OCI-LY7 (cell line): ENCODE measurements around the gene NCOA3. TPM values are rescaled to one million over a fixed set of nuclear protein-coding genes. Genes with fewer than 3 reads are reported as not detected.

Source experiments
- BruUV-seq: library from RNA; stranded (reverse); fragments of 400-500 nt; replicated peaks from 2 replicates; lab custom pipeline; 2021; lab: Mats Ljungman, UMichigan
- CTCF ChIA-PET: fragments of 300-600 bp; sonication (Branson Sonifier 250); formaldehyde crosslinking; loops from one replicate; lab custom pipeline; 2022; ENCODE audit warnings: antibody characterized with exemption; ENCODE audit not compliant: unreplicated experiment; lab: Charles Lee
- POLR2A ChIA-PET: fragments of 300-600 bp; sonication (Branson Sonifier 250); formaldehyde crosslinking; loops from one replicate; lab custom pipeline; 2022; ENCODE audit warnings: antibody characterized with exemption; lab: Charles Lee
- DNase-seq: peaks from one replicate; pipeline ENCODE4 v3.0.0-alpha.2; 2015; ENCODE audit warnings: low spot score
- H2AFZ ChIP-seq: fragments of 200-600 bp; sonication (generic), shearing (Covaris generic); 2 replicates; pipeline ENCODE4 v1.6.1; 2014; ENCODE audit warnings: mild to moderate bottlenecking, antibody characterized with exemption, low read length, moderate library complexity
- H3K27ac ChIP-seq: fragments of 200-600 bp; sonication (generic); 2 replicates; pipeline ENCODE4 v1.5.1; 2014; ENCODE audit warnings: mixed run types, low read depth, mild to moderate bottlenecking, moderate library complexity, low read length, inconsistent platforms; ENCODE audit not compliant: poor library complexity, severe bottlenecking
- H3K36me3 ChIP-seq: fragments of 200-600 bp; sonication (generic); 2 replicates; pipeline ENCODE4 v1.6.1; 2014; ENCODE audit warnings: mild to moderate bottlenecking, antibody characterized with exemption, low read length, moderate library complexity, mixed read lengths; ENCODE audit not compliant: insufficient read depth
- H3K4me1 ChIP-seq: fragments of 200-600 bp; sonication (generic); 2 replicates; pipeline ENCODE4 v1.5.1; 2014; ENCODE audit warnings: mild to moderate bottlenecking, low read length; ENCODE audit not compliant: insufficient read depth, poor library complexity, severe bottlenecking
- H3K4me2 ChIP-seq: fragments of 200-600 bp; sonication (generic); 2 replicates; pipeline ENCODE4 v1.6.1; 2014; ENCODE audit warnings: mild to moderate bottlenecking, low read length
- H3K4me3 ChIP-seq: fragments of 200-600 bp; sonication (generic); 2 replicates; pipeline ENCODE4 v1.5.1; 2014; ENCODE audit warnings: mild to moderate bottlenecking, low read depth, low read length; ENCODE audit not compliant: poor library complexity, severe bottlenecking
- H3K79me2 ChIP-seq: fragments of 200-600 bp; sonication (generic); 2 replicates; pipeline ENCODE4 v1.6.1; 2016; ENCODE audit warnings: low read depth, mild to moderate bottlenecking, low read length, moderate library complexity, mixed read lengths; ENCODE audit not compliant: insufficient read depth
- H3K9me2 ChIP-seq: fragments of 200-600 bp; sonication (generic); 2 replicates; pipeline ENCODE4 v1.6.1; 2016; ENCODE audit warnings: mild to moderate bottlenecking, low read length, mixed read lengths; ENCODE audit not compliant: insufficient read depth
- H3K9me3 ChIP-seq: fragments of 200-600 bp; sonication (generic); 2 replicates; pipeline ENCODE4 v1.6.1; 2014; ENCODE audit warnings: mild to moderate bottlenecking, mixed run types, low read length, mixed read lengths
- H4K20me1 ChIP-seq: fragments of 200-600 bp; sonication (generic); 2 replicates; pipeline ENCODE4 v1.6.1; 2014; ENCODE audit warnings: mild to moderate bottlenecking, antibody characterized with exemption, low read length, moderate library complexity, mixed read lengths; ENCODE audit not compliant: insufficient read depth
- EZH2phosphoT487 ChIP-seq: fragments of 200-600 bp; sonication (generic); IDR thresholded peaks from 2 replicates; pipeline ENCODE4 v1.6.1; 2018; ENCODE audit warnings: low read depth, borderline replicate concordance, mild to moderate bottlenecking, mixed run types, antibody characterized with exemption, low read length, moderate library complexity, mixed read lengths
- intact Hi-C: fragments of 100-400 bp; cut with micrococcal nuclease; formaldehyde crosslinking; loops from one replicate; pipeline ENCODE4 v1.10.0; 2022; ENCODE audit not compliant: unreplicated experiment
- total RNA-seq, 2 experiments: library from RNA; depleted of rRNA in 1 of 2; stranded (reverse); fragments of >200 nt in 1 of 2; shearing (Covaris generic) in 1 of 2; gene quantifications; 2 replicates each; pipeline ENCODE4 v1.2.3, GENCODE V29; 2014 to 2022
- TF ChIP-seq, protein P1 (sequence below): fragments of 200-600 bp; sonication (generic); conservative IDR thresholded peaks from 2 replicates; pipeline ENCODE4 v1.5.1; 2014; ENCODE audit warnings: mild to moderate bottlenecking, antibody characterized with exemption, low read length, moderate library complexity, mixed read lengths

NCOA3 gene
- total RNA-seq, 2 experiments from 2014 or later, result 50.5 to 75.6 TPM

DNA sequence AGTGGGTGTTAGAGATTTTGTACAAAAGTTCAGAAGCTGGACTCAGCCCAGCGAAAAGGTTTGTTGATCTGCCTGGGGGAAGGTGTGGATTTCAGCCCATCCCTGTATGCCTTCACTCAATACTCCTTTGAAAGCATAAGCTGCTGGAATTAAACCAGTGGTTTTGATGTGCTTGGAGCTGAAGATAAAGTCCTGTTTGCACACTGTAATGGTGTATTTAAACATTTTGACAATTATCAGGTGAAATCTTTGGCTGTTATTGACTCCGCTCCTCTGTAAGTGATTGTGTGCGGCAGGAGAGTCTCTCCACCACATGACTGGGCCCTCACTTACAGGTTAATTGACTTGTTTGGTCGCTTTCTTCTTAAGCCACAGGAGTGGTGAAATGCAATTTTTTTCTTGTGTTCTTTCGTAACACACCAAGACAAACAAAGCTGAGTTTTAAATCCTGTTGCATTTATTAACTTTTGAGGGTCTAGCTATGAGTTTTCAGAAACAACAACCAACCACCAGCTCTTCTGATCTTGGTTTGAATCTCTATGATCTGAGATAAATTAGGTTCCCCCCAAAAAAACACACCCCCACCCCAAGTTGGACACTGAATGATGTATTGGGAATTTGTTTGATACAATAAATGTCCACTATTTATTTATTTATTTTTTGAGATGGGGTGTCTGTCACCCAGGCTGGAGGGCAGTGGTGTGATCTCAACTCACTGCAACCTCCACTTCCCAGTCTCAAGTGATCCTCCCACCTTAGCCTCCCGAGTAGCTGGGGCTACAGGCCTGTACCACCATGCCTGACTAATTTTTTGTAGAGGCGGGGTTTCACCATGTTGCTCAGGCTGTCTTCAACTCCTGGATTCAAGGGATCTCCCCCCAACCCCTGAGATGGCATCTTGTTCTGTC lies 46.3 kb upstream of the NCOA3 start:
- intact Hi-C loops, result no loop called here
- peak overlapping the region; percentile 50 for H3K4me2 ChIP-seq
- BruUV-seq, result no TSS peak

DNA sequence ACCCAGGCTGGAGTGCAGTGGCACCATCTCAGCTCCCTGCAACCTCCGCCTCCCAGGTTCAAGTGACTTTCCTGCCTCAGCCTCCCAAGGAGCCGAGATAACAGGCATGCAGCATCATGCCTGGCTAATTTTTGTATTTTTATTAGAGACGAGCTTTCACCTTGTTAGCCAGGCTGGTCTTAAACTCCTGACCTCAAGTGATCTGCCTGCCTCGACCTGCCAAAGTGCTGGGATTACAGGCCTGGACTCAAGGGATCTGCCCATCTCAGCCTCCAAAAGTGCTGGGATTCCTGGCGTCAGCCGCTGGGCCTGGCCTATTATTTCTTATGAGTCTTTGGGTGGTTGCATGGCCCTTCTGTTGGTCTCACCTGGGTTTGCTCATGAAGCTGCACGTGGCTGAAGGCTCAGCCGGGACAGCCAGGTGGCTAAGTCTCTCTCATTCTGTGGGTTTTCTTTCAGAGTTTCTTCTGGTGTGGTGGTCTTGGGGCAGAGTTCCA lies 45.6 kb upstream of the NCOA3 start:
- Histone ChIP-seq H3K36me3 (no peaks in the 10 kb centered on the region), H2AFZ (peak overlapping the region; percentile 6; the same call in 1 of the 2 replicates), H4K20me1 (no peaks in the 10 kb centered on the region), H3K27ac (no peak overlapping the region), H3K4me3 (no peak overlapping the region), H3K9me2 (no peaks in the 10 kb centered on the region), H3K4me1 (peaks cover 53% of the 10 kb centered on the region), H3K4me2 (no peak overlapping the region), H3K79me2 (no peaks in the 10 kb centered on the region), H3K9me3 (no peaks in the 10 kb centered on the region)
- DNase-seq, result no peak
- TF ChIP-seq, protein P1, sequence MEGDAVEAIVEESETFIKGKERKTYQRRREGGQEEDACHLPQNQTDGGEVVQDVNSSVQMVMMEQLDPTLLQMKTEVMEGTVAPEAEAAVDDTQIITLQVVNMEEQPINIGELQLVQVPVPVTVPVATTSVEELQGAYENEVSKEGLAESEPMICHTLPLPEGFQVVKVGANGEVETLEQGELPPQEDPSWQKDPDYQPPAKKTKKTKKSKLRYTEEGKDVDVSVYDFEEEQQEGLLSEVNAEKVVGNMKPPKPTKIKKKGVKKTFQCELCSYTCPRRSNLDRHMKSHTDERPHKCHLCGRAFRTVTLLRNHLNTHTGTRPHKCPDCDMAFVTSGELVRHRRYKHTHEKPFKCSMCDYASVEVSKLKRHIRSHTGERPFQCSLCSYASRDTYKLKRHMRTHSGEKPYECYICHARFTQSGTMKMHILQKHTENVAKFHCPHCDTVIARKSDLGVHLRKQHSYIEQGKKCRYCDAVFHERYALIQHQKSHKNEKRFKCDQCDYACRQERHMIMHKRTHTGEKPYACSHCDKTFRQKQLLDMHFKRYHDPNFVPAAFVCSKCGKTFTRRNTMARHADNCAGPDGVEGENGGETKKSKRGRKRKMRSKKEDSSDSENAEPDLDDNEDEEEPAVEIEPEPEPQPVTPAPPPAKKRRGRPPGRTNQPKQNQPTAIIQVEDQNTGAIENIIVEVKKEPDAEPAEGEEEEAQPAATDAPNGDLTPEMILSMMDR, result no peak
- TF ChIP-seq EZH2phosphoT487, result no peak
- intact Hi-C loops, result no loop called here
- ChIA-PET CTCF (interaction anchor here (0.5 kb wide), 1 partner anchor 107 kb away, joined by 3 read pairs; no protein-coding TSS in a partner anchor), POLR2A (interaction anchor here (1.0 to 7.7 kb wide), 6 partner anchors 9 to 100 kb away, joined by 3 to 60 read pairs (median 6); partner anchors contain the start of gene ZMYND8)
- BruUV-seq, result no TSS peak

More for the DNA sequence above, 46.3 kb upstream of the NCOA3 start:
- Histone ChIP-seq H3K9me2 (no peaks in the 10 kb centered on the region), H3K4me3 (no peak overlapping the region), H2AFZ (peak overlapping the region; percentile 82), H3K9me3 (no peaks in the 10 kb centered on the region), H3K36me3 (no peaks in the 10 kb centered on the region), H3K4me1 (peaks cover 60% of the 10 kb centered on the region), H3K79me2 (no peaks in the 10 kb centered on the region), H4K20me1 (no peaks in the 10 kb centered on the region), H3K27ac (peak overlapping the region; percentile 46)
- POLR2A ChIA-PET, result interaction anchor here (0.7 to 7.7 kb wide), 8 partner anchors 10 to 117 kb away, joined by 3 to 60 read pairs (median 6); partner anchors contain the start of gene ZMYND8
- DNase-seq, result no peak
- TF ChIP-seq, protein P1, result no peak
- no peak for TF ChIP-seq EZH2phosphoT487
- CTCF ChIA-PET, result no interaction called here
